GM04504 (cell line): ENCODE measurements around the gene KRT28.
"Not testable (repeated sequence)": the region's sequence is repeated elsewhere in the genome, so short reads cannot be mapped to it uniquely, and the experiment has no call there.

ENCODE experiments used
- DNase-seq: peaks from one replicate; pipeline ENCODE4 v3.0.0-alpha.2; 2012; ENCODE audit warnings: low read depth

Gene KRT28

DNA sequence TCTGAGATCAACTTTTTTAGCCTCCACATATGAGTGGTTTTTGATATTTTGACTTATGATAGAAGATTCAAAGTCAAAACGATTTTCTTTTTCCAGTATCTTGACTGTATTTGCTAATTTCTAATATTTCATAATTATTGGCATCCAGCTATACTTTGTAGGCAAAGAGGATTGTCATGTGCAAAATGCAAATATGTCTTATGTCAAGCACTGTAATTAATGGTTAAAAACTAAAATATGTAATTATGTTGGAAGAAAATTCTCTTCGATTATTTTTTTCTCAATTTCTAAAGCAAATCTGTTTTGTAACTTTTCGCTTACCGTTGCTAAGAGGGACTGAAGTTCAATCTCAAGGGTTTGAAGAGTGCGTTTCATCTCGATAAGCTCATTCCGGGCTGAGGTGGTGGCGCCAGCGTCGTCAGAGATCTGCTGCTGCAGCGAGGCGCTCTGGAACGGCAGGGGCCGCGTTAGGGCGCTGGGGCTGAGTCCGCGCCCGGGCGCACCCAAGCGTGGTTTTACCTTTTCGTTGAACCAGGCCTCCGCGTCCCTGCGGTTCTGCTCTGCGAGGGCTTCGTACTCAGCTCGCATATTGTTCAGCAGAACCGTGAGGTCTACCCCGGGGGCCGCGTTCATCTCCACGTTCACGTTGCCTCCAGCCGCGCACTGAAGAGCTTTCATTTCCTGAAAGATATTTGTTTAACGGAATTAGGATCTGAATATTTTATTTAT, 20.4 kb downstream of the KRT28 start:
- DNase-seq, result no peak

GRCh38 chr17:40778461-40778860, 21.3 kb downstream of the KRT28 start:
- no peak for DNase-seq

- DNase-seq, result no peak
These were observed 21.8 kb downstream of the KRT28 start for GRCh38 chr17:40777971-40778370.

DNA sequence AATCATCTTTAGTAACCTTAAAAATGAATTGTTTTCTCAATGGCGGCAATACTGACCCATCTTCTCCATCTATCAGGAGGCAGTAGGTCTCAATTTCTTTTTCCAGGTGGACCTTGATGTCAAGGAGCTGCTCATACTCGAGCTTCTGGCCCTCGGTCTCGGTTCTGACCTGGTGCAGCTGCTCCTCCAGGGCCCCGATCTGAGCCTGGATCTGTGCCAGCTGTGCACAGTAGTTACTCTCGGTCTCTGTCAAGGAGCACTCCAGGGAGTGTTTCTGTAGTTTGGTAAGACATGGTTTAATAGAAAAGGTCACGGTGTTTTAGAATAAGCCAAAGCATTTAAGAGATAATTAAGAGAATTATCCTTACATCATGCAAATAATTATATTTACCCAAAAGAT, 22.3 kb downstream of the KRT28 start:
- no peak for DNase-seq

DNA sequence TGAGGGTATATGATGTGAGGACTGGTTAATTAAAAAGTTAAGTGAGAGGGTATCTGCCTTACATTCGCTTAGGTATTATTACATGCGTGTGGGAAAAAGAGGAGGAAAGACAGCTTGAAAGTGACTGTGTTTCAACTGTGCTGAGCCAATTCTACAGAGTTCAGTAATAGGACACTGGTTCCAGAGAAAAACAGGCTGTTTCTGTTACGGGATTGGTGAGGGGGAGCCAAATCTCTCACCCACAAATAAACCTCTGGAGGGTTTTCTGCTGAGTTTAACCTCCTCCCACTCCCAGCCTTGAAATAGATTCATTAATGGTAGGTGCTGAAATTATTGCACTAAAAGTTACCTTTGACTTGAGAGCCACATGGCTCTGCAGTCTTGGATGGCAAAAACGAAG, 23.8 kb downstream of the KRT28 start:
- DNase-seq, result no peak

GRCh38 chr17:40772101-40772500, 27.7 kb downstream of the KRT28 start, which contains the start of gene KRT26:
Gene KRT26 (minus strand): TSS chr17:40772201. CDS start chr17:40772113, 88 bp downstream.
- DNase-seq, result no peak

DNA sequence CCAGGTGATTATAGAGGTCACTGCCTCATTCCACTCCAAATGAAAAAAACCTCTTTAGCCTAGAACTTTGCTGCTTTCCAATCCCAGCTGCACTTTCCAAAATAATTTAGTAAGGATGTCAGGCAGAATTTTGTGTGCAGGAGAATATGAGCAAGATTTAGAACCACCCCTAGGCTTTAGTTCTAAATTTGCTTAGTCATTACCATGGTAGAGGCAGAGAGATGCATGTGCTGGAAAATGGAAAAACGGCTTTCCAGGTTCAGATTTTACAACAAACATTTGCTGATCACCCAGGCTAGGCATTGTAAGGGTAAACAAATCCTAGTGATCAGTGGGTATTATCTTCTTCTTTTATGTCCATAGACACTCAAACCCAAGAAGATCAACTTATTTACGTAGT, 34.1 kb downstream of the KRT28 start:
- no peak for DNase-seq

DNA sequence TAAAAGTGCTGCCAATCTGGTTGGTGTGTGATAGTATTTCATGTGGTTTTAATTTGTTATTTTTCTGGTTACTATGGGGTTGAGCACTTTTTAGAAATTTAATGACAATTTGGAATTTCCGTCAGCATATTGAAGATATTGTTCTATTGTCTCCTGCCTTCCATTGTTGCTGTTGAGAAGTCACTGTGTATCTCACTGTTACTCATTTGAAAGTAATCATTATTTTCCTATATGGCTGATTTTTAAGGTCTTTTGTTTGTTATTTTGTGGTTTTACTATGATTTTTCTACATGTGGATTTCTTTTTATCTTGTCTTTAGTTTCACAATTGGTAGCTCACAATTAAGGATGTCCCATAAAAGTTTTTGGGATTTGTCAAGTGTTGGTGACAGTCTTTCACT, 36.0 kb downstream of the KRT28 start:
- DNase-seq, result no peak

DNA sequence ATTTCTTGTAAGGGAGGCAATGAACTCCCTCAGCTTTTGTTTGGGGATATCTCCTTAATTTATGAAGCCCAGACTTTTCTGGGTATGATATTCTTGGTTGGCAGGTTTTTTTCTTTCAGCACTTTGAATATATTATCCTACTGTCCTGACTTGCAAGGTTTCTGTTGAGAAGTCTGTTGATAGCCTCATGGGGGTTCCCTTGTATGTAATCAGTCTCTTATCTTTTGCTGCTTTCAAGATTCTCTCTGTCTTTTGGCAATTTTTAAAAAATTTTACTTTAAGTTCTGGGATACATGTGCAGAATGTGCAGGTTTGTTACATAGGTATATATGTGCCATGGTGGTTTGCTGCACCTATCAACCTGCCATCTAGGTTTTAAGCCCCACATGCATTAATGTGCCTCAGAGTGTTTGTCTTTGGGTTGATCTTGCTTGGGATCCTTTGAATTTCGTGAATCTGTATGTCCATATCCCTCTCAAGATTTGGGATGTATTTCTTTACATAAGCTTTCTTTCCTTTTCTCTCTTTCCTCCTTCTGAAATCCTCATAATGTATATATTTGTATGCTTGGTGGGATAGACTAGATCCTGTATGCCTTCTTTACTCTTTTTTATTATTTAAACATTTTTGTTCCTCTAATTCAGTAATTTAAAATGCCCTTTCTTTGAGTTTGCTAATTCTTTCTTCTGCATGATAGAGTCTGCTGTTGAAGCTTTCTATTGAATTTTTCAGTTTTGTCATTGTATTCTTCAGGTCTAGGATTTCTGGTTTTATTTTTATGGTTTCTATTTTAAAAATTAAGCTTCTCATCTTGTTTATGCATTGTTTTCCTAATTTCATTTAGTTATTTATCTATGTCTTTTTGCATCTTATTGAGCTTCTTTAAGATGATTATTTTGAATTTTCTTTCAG, 39.4 kb downstream of the KRT28 start:
- no peak for DNase-seq

DNA sequence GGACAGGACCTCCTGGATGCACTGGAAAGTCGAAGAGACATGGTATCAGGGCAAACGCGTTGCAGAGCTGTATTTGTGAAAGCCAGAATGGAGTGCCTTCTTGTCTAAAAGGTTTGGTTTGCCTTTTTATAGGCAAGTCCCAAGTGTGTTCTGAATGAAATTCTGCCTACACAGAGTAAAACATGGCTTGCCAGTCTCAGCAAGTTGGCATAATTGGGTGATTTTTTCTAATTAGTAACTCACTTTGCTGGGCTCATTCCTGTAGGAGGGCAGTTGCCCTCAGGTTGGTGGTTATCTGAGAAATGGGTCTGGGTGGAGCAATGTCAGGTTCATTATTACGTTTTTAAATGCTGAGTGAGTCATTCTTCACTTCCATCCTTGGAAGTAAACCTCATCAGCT, 44.5 kb downstream of the KRT28 start, which contains the start of gene KRT25:
KRT25 (minus strand) TSS at position 101 of the 400 bp plus-strand sequence; CDS start at position 41, 60 bp downstream.
- DNase-seq, result no peak

GRCh38 chr17:40753804-40754203, 46.0 kb downstream of the KRT28 start:
- no peak for DNase-seq

DNA sequence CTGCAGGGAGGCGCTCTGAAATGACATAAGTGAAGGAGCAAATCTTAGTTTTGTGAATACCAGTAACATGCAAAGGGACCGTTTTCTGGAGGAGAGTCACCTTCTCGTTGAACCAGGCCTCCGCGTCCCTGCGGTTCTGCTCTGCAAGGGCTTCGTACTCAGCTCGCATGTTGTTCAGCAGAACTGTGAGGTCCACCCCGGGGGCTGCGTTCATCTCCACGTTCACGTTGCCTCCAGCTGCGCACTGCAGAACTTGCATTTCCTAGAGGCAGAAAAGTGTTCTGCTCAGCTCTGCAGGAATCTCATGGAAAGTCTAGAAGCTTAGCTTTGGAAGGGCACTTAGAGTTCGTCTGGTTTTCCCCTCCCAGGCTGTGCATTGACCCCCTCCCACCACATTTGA, 48.7 kb downstream of the KRT28 start:
- no peak for DNase-seq

DNA sequence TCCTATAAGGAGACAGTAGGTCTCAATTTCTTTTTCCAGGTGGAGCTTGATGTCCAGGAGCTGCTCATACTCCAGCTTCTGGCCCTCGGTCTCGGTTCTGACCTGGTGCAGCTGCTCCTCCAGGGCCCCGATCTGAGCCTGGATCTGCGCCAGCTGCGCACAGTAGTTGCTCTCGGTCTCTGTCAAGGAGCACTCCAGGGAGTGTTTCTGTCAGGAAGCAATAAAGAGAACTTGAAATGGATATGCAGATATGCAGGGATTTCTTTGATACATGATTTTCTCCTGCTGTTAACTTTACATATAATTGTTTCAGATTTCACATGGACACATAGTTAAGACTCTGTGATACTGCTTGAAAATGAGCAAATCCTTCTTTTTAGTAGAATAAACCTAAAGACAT, 49.4 kb downstream of the KRT28 start:
- DNase-seq, result no peak

- DNase-seq, result not testable (repeated sequence)
These were observed 51.1 kb downstream of the KRT28 start for GRCh38 chr17:40748666-40749065.
